HepG2 (cell line): ENCODE measurements around the gene CPNE2. TPM values are rescaled to one million over a fixed set of nuclear protein-coding genes. Genes with fewer than 3 reads are reported as not detected.

Experiments
- BHLHE40 ChIP-seq: IDR thresholded peaks from 2 replicates; pipeline ENCODE4 v1.6.1; 2011; ENCODE audit warnings: low read length, improper control_type of control experiment
- BRF2 ChIP-seq: sonication (generic); formaldehyde crosslinking; IDR thresholded peaks from 2 replicates; pipeline ENCODE4 v1.8.1; 2022; ENCODE audit warnings: mild to moderate bottlenecking, missing genetic modification reagents
- CEBPB ChIP-seq: IDR thresholded peaks from 2 replicates; pipeline ENCODE4 v1.6.1; 2011; ENCODE audit warnings: low read depth, low read length, improper control_type of control experiment, borderline replicate concordance
- ETV5 ChIP-seq: IDR thresholded peaks from 2 replicates; pipeline ENCODE4 v1.6.1; 2018; ENCODE audit warnings: missing biosample characterization, missing genetic modification reagents, inconsistent platforms, borderline replicate concordance
- GATAD1 ChIP-seq: IDR thresholded peaks from 2 replicates; pipeline ENCODE4 v1.6.1; 2016; ENCODE audit warnings: missing genetic modification reagents, missing compliant biosample characterization
- HDAC1 ChIP-seq: sonication (generic); formaldehyde crosslinking; IDR thresholded peaks from 2 replicates; pipeline ENCODE4 v1.5.1; 2020; ENCODE audit warnings: mild to moderate bottlenecking, missing genetic modification reagents
- HNRNPL ChIP-seq: fragments of 200-400 bp; formaldehyde crosslinking; IDR thresholded peaks from 2 replicates; pipeline ENCODE4 v1.6.1; 2017; ENCODE audit warnings: mild to moderate bottlenecking, low read depth, low read length
- KDM1A ChIP-seq: IDR thresholded peaks from 2 replicates; pipeline ENCODE4 v1.6.1; 2016; ENCODE audit warnings: missing compliant biosample characterization
- MAX ChIP-seq: IDR thresholded peaks from 2 replicates; pipeline ENCODE4 v1.6.1; 2012; ENCODE audit warnings: inconsistent platforms
- MED1 ChIP-seq: sonication (generic); formaldehyde crosslinking; IDR thresholded peaks from 2 replicates; pipeline ENCODE4 v1.4.0; 2020; ENCODE audit warnings: missing genetic modification reagents
- NONO ChIP-seq, 2 experiments: fragments of 450-650 bp in 1 of 2; sonication (generic) in 1 of 2; formaldehyde crosslinking in 1 of 2; IDR thresholded peaks in 1 of 2; conservative IDR thresholded peaks in 1 of 2; 2 replicates each; pipeline versions ENCODE4 v1.6.1 to v1.8.0; 2017 to 2022; ENCODE audit warnings: mild to moderate bottlenecking in 1 of 2, missing genetic modification reagents in 1 of 2, moderate library complexity in 1 of 2
- REXO4 ChIP-seq: sonication (generic); formaldehyde crosslinking; IDR thresholded peaks from 2 replicates; pipeline ENCODE4 v1.8.0; 2022; ENCODE audit warnings: missing genetic modification reagents, mild to moderate bottlenecking, borderline replicate concordance
- SALL1 ChIP-seq: sonication (generic); formaldehyde crosslinking; IDR thresholded peaks from 2 replicates; pipeline ENCODE4 v1.8.0; 2022; ENCODE audit warnings: mild to moderate bottlenecking, missing genetic modification reagents
- SIX4 ChIP-seq: sonication (generic); formaldehyde crosslinking; IDR thresholded peaks from 2 replicates; pipeline ENCODE4 v1.4.0; 2020; ENCODE audit warnings: missing genetic modification reagents
- SMAD3 ChIP-seq: sonication (generic); formaldehyde crosslinking; IDR thresholded peaks from 2 replicates; pipeline ENCODE4 v1.4.0; 2020; ENCODE audit warnings: missing genetic modification reagents
- TEF ChIP-seq: sonication (generic); formaldehyde crosslinking; IDR thresholded peaks from 2 replicates; pipeline ENCODE4 v1.5.0; 2020; ENCODE audit warnings: missing genetic modification reagents
- ZBTB10 ChIP-seq: sonication (generic); formaldehyde crosslinking; IDR thresholded peaks from 2 replicates; pipeline ENCODE4 v1.4.0; 2020; ENCODE audit warnings: missing genetic modification reagents, borderline replicate concordance
- ZBTB7A ChIP-seq: sonication (generic); formaldehyde crosslinking; IDR thresholded peaks from 2 replicates; pipeline ENCODE4 v1.8.0; 2022; ENCODE audit warnings: mild to moderate bottlenecking, missing genetic modification reagents
- ZKSCAN5 ChIP-seq: sonication (generic); formaldehyde crosslinking; IDR thresholded peaks from 2 replicates; pipeline ENCODE4 v1.5.1; 2020; ENCODE audit warnings: mild to moderate bottlenecking, missing genetic modification reagents
- ZNF225 ChIP-seq: sonication (generic); formaldehyde crosslinking; IDR thresholded peaks from 2 replicates; pipeline ENCODE4 v1.4.0; 2020; ENCODE audit warnings: mild to moderate bottlenecking, missing genetic modification reagents
- ZNF275 ChIP-seq: sonication (generic); formaldehyde crosslinking; IDR thresholded peaks from 2 replicates; pipeline ENCODE4 v1.8.0; 2022; ENCODE audit warnings: missing genetic modification reagents, mild to moderate bottlenecking, inconsistent platforms, borderline replicate concordance
- ZNF546 ChIP-seq: sonication (generic); formaldehyde crosslinking; conservative IDR thresholded peaks from 2 replicates; pipeline ENCODE4 v1.8.1; 2023; ENCODE audit warnings: mild to moderate bottlenecking, missing genetic modification reagents
- ZNF564 ChIP-seq: sonication (generic); formaldehyde crosslinking; IDR thresholded peaks from 2 replicates; pipeline ENCODE4 v1.8.1; 2023; ENCODE audit warnings: mild to moderate bottlenecking, missing genetic modification reagents
- ZNF737 ChIP-seq: sonication (generic); formaldehyde crosslinking; IDR thresholded peaks from 2 replicates; pipeline ENCODE4 v1.5.0; 2020; ENCODE audit warnings: missing genetic modification reagents, mild to moderate bottlenecking, borderline replicate concordance
- ZNF773 ChIP-seq: sonication (generic); formaldehyde crosslinking; IDR thresholded peaks from 2 replicates; pipeline ENCODE4 v1.4.0; 2020; ENCODE audit warnings: missing genetic modification reagents, borderline replicate concordance
- polyA plus RNA-seq, 8 experiments: library from polyadenylated mRNA; depleted of rRNA in 3 of 8; stranded (reverse) in 7 of 8; unstranded in 1 of 8; fragments of >200 nt; fragmentation: Illumina TruSeq in 4 of 8; extraction: Trizol in 4 of 8; gene quantifications; 2 replicates each; pipeline versions ENCODE4 v1.2.1 to v1.2.3, GENCODE V29; 2011 to 2016; ENCODE audit warnings: low read depth in 4 of 8, missing spikeins in 1 of 8, mixed read lengths in 1 of 8; ENCODE audit not compliant: insufficient read depth in 1 of 8
- total RNA-seq, 5 experiments: library from RNA; depleted of rRNA; stranded (reverse); fragments of >200 nt; fragmentation: Illumina TruSeq; extraction: Trizol; gene quantifications; 2 replicates each; pipeline ENCODE4 v1.2.3, GENCODE V29; 2016; ENCODE audit warnings: low read depth in 1 of 5

The CPNE2 gene
- total and polyA plus RNA-seq, 2 of the 13 experiments (the other 11 are each of a cell fraction or from before 2014, with no cell fraction given): 10.6 to 23.3 TPM

- TF ChIP-seq REXO4 (CRISPR knock-in tag) (no peak), CEBPB (no peak), ZNF275 (CRISPR knock-in tag) (no peak), HDAC1 (CRISPR knock-in tag) (no peak), BRF2 (CRISPR knock-in tag) (no peak), ETV5 (CRISPR knock-in tag) (peak; percentile 78), MAX (peak; percentile 82), ZNF564 (CRISPR knock-in tag) (no peak), SIX4 (CRISPR knock-in tag) (no peak), SALL1 (CRISPR knock-in tag) (peak; percentile 26; the same call in 1 of the 2 replicates), ZNF546 (CRISPR knock-in tag) (no peak), ZNF773 (no peak), ZBTB10 (no peak), SMAD3 (CRISPR knock-in tag) (0 out of 2 replicates have a peak, but pooled peaks have one; percentile 22), ZNF225 (0 out of 2 replicates have a peak, but pooled peaks have one; percentile 41), MED1 (CRISPR knock-in tag) (0 out of 2 replicates have a peak, but pooled peaks have one; percentile 12), KDM1A (CRISPR knock-in tag) (no peak), GATAD1 (CRISPR knock-in tag) (no peak), NONO (IDR thresholded peaks at IDR 0.05) (no peak), NONO (CRISPR knock-in tag; conservative IDR thresholded peaks at IDR 0.05) (no peak), TEF (CRISPR knock-in tag) (no peak), ZNF737 (0 out of 2 replicates have a peak, but pooled peaks have one; percentile 24), ZKSCAN5 (no peak), BHLHE40 (peak; percentile 97), ZBTB7A (CRISPR knock-in tag) (peak; percentile 50; the same call in 1 of the 2 replicates), HNRNPL (peak; percentile 84)
Observed at GRCh38 chr16:57061084-57061905, 31.1 kb upstream of the CPNE2 start (continued).
